ENCODE measurements around the gene KCNG1.

The KCNG1 gene

GRCh38 chr20:51024761-51025160 is 1.9 kb upstream of the KCNG1 start:
- Histone ChIP-seq H3K4me1 (ENCODE audit: control insufficient read depth, insufficient read depth, low read length) (peaks cover 17% of the 10 kb centered on the region), H3K27ac (ENCODE audit: insufficient read depth, low read depth, low read length, poor library complexity, severe bottlenecking) (no peak overlapping the region), H3K9me3 (ENCODE audit: control insufficient read depth, low read length) (no peaks in the 10 kb centered on the region), H3K27me3 (ENCODE audit: control insufficient read depth, insufficient read depth, low read length, poor library complexity, severe bottlenecking) (peaks cover 54% of the 10 kb centered on the region), H3K36me3 (ENCODE audit: control insufficient read depth, insufficient read depth, low read length) (no peaks in the 10 kb centered on the region), H3K4me3 (ENCODE audit: insufficient read depth, low read depth, low read length) (no peak overlapping the region)
- WGBS, 2 experiments: 84 to 88% methylated on average over 1 of the region's 1 CpG

- no peaks in the 10 kb centered on the region for H3K36me3 ChIP-seq (ENCODE audit: control insufficient read depth, insufficient read depth, low read length)
- H3K27me3 ChIP-seq (ENCODE audit: control insufficient read depth, insufficient read depth, low read length, poor library complexity, severe bottlenecking): peaks cover 46% of the 10 kb centered on the region
- no peaks in the 10 kb centered on the region for H3K9me3 ChIP-seq (ENCODE audit: control insufficient read depth, low read length)
- H3K4me1 ChIP-seq (ENCODE audit: control insufficient read depth, insufficient read depth, low read length): peaks cover 21% of the 10 kb centered on the region
- H3K27ac ChIP-seq (ENCODE audit: insufficient read depth, low read depth, low read length, poor library complexity, severe bottlenecking): no peak overlapping the region
- H3K4me3 ChIP-seq (ENCODE audit: insufficient read depth, low read depth, low read length): peak overlapping the region; percentile 57
- WGBS, 2 experiments: 79 to 81% methylated on average over 30 of the region's 30 CpGs
Measured at GRCh38 chr20:51023617-51024155, 779 bp upstream of the KCNG1 start.

- Histone ChIP-seq H3K4me3 (ENCODE audit: insufficient read depth, low read depth, low read length) (peak overlapping the region; percentile 57), H3K36me3 (ENCODE audit: control insufficient read depth, insufficient read depth, low read length) (no peaks in the 10 kb centered on the region), H3K27me3 (ENCODE audit: control insufficient read depth, insufficient read depth, low read length, poor library complexity, severe bottlenecking) (peaks cover 46% of the 10 kb centered on the region), H3K9me3 (ENCODE audit: control insufficient read depth, low read length) (no peaks in the 10 kb centered on the region), H3K4me1 (ENCODE audit: control insufficient read depth, insufficient read depth, low read length) (peaks cover 26% of the 10 kb centered on the region), H3K27ac (ENCODE audit: insufficient read depth, low read depth, low read length, poor library complexity, severe bottlenecking) (no peak overlapping the region)
- 3% methylated on average over 39 of the region's 39 CpGs for WGBS, 2 experiments
Measured at GRCh38 chr20:51022227-51022802, 592 bp downstream of the KCNG1 start.

GRCh38 chr20:51021067-51022025 is 1.6 kb downstream of the KCNG1 start:
- Histone ChIP-seq H3K27me3 (ENCODE audit: control insufficient read depth, insufficient read depth, low read length, poor library complexity, severe bottlenecking) (peaks cover 46% of the 10 kb centered on the region), H3K27ac (ENCODE audit: insufficient read depth, low read depth, low read length, poor library complexity, severe bottlenecking) (no peak overlapping the region), H3K36me3 (ENCODE audit: control insufficient read depth, insufficient read depth, low read length) (no peaks in the 10 kb centered on the region), H3K9me3 (ENCODE audit: control insufficient read depth, low read length) (no peaks in the 10 kb centered on the region), H3K4me1 (ENCODE audit: control insufficient read depth, insufficient read depth, low read length) (peaks cover 26% of the 10 kb centered on the region), H3K4me3 (ENCODE audit: insufficient read depth, low read depth, low read length) (peak overlapping the region; percentile 57)
- WGBS, 2 experiments: 25 to 26% methylated on average over 16 of the region's 16 CpGs

GRCh38 chr20:51020657-51021056 is 2.2 kb downstream of the KCNG1 start:
- Histone ChIP-seq H3K4me1 (ENCODE audit: control insufficient read depth, insufficient read depth, low read length) (peaks cover 26% of the 10 kb centered on the region), H3K4me3 (ENCODE audit: insufficient read depth, low read depth, low read length) (peak overlapping the region; percentile 3), H3K27me3 (ENCODE audit: control insufficient read depth, insufficient read depth, low read length, poor library complexity, severe bottlenecking) (peaks cover 46% of the 10 kb centered on the region), H3K9me3 (ENCODE audit: control insufficient read depth, low read length) (no peaks in the 10 kb centered on the region), H3K36me3 (ENCODE audit: control insufficient read depth, insufficient read depth, low read length) (no peaks in the 10 kb centered on the region), H3K27ac (ENCODE audit: insufficient read depth, low read depth, low read length, poor library complexity, severe bottlenecking) (no peak overlapping the region)
- 38 to 42% methylated on average over 6 of the region's 6 CpGs for WGBS, 2 experiments

GRCh38 chr20:51019656-51020592 is 3.0 kb downstream of the KCNG1 start:
- H3K27ac ChIP-seq (ENCODE audit: insufficient read depth, low read depth, low read length, poor library complexity, severe bottlenecking): no peak overlapping the region
- WGBS, 2 experiments: 61 to 66% methylated on average over 21 of the region's 21 CpGs
- H3K4me3 ChIP-seq (ENCODE audit: insufficient read depth, low read depth, low read length): no peak overlapping the region
- no peaks in the 10 kb centered on the region for H3K9me3 ChIP-seq (ENCODE audit: control insufficient read depth, low read length)
- peaks cover 28% of the 10 kb centered on the region for H3K4me1 ChIP-seq (ENCODE audit: control insufficient read depth, insufficient read depth, low read length)
- H3K27me3 ChIP-seq (ENCODE audit: control insufficient read depth, insufficient read depth, low read length, poor library complexity, severe bottlenecking): peaks cover 46% of the 10 kb centered on the region
- no peaks in the 10 kb centered on the region for H3K36me3 ChIP-seq (ENCODE audit: control insufficient read depth, insufficient read depth, low read length)

GRCh38 chr20:51017251-51017650 is 5.7 kb downstream of the KCNG1 start:
- WGBS, 2 experiments: 94 to 95% methylated on average over 9 of the region's 9 CpGs
- no peaks in the 10 kb centered on the region for H3K9me3 ChIP-seq (ENCODE audit: control insufficient read depth, low read length)
- H3K27me3 ChIP-seq (ENCODE audit: control insufficient read depth, insufficient read depth, low read length, poor library complexity, severe bottlenecking): peaks cover 20% of the 10 kb centered on the region
- peaks cover 42% of the 10 kb centered on the region for H3K4me1 ChIP-seq (ENCODE audit: control insufficient read depth, insufficient read depth, low read length)
- H3K36me3 ChIP-seq (ENCODE audit: control insufficient read depth, insufficient read depth, low read length): no peaks in the 10 kb centered on the region
- H3K4me3 ChIP-seq (ENCODE audit: insufficient read depth, low read depth, low read length): no peak overlapping the region
- no peak overlapping the region for H3K27ac ChIP-seq (ENCODE audit: insufficient read depth, low read depth, low read length, poor library complexity, severe bottlenecking)

GRCh38 chr20:51016521-51016920 is 6.4 kb downstream of the KCNG1 start:
- H3K27ac ChIP-seq (ENCODE audit: insufficient read depth, low read depth, low read length, poor library complexity, severe bottlenecking): no peak overlapping the region
- H3K9me3 ChIP-seq (ENCODE audit: control insufficient read depth, low read length): no peaks in the 10 kb centered on the region
- H3K4me1 ChIP-seq (ENCODE audit: control insufficient read depth, insufficient read depth, low read length): peaks cover 42% of the 10 kb centered on the region
- H3K4me3 ChIP-seq (ENCODE audit: insufficient read depth, low read depth, low read length): no peak overlapping the region
- no peaks in the 10 kb centered on the region for H3K36me3 ChIP-seq (ENCODE audit: control insufficient read depth, insufficient read depth, low read length)
- H3K27me3 ChIP-seq (ENCODE audit: control insufficient read depth, insufficient read depth, low read length, poor library complexity, severe bottlenecking): peaks cover 13% of the 10 kb centered on the region
- 95 to 96% methylated on average over 9 of the region's 9 CpGs for WGBS, 2 experiments

- Histone ChIP-seq H3K9me3 (ENCODE audit: control insufficient read depth, low read length) (no peaks in the 10 kb centered on the region), H3K36me3 (ENCODE audit: control insufficient read depth, insufficient read depth, low read length) (no peaks in the 10 kb centered on the region), H3K27me3 (ENCODE audit: control insufficient read depth, insufficient read depth, low read length, poor library complexity, severe bottlenecking) (no peaks in the 10 kb centered on the region), H3K4me3 (ENCODE audit: insufficient read depth, low read depth, low read length) (no peak overlapping the region), H3K27ac (ENCODE audit: insufficient read depth, low read depth, low read length, poor library complexity, severe bottlenecking) (no peak overlapping the region), H3K4me1 (ENCODE audit: control insufficient read depth, insufficient read depth, low read length) (peaks cover 28% of the 10 kb centered on the region)
- 48% methylated on average over 16 of the region's 16 CpGs for WGBS, 2 experiments
Measured at GRCh38 chr20:51014797-51015722, 7.8 kb downstream of the KCNG1 start.
